Heart left ventricle (tissue), 13 donors: ENCODE measurements around the gene OR2H2.

ENCODE experiments used
- POLR2A ChIP-seq, 2 donors: fragments of 450-650 bp; IDR thresholded peaks; one replicate each; pipeline ENCODE4 v1.6.1; 2017; ENCODE audit warnings: antibody characterized with exemption in 2 of 2, mild to moderate bottlenecking in 2 of 2, moderate library complexity in 2 of 2
- TF ChIP-seq, protein P1 (sequence below), 12 donors: fragments of 200-600 bp; sonication (generic) in 4 of 12; IDR thresholded peaks; one replicate each; pipeline versions ENCODE4 v1.5.0 to v1.8.0; 2018 to 2022; ENCODE audit warnings: antibody characterized with exemption in 12 of 12, mild to moderate bottlenecking in 5 of 12
- donor health status: ischemic (EF 13 %, LVEDD 7.1; RV severe dilation, severe dysfunction).
- donor health status: DM: no; HTN: yes; CAD: no.
- donor health status: DM: no; HTN: no; CAD: no.
- donor health status: ischemic (EF 25% LVEDD 6.9; RV normal size, moderate dysfunction).
- donor health status: ischemic (EF 25% LVEDD 5.7; RV mildly dilated, moderate dysfunction).
- donor health status: ischemic (EF 35%, LVEDD 5.7; RV mildly dilated, moderate dysfunction).
- donor health status: nonischemic (EF 11% LVEDD 7.7; RV severe dilation, severe dysfunction).
- donor health status: DM: yes; HTN: yes; CAD: no.
- donor health status: PGD.
- donor health status: ischemic (EF 29% LVEDD 5.4; RV normal size, mild dysfunction).
- donor health status: nonischemic (EF 23%, LVEDD 6.1; RV moderate dilation, normal function).

DNA sequence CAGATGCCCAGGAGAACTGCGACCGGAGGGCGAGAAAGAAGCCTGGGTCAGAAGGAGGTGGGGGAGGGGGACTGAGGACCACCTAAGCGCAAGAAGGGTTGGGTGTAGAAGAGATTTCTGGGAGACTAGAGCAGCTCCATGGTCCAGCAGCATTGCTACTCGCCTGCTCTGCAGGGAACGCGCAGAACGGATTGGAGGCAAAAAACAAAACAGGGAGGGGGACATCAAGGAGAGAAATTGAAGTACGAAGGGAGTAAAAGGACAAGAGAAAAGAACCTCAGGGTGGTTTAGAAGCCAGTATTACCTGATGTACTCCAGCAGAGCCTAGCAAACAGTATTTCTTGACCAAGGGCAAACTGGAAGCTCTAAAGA lies 48.6 kb downstream of the OR2H2 start:
- TF ChIP-seq, protein P1, sequence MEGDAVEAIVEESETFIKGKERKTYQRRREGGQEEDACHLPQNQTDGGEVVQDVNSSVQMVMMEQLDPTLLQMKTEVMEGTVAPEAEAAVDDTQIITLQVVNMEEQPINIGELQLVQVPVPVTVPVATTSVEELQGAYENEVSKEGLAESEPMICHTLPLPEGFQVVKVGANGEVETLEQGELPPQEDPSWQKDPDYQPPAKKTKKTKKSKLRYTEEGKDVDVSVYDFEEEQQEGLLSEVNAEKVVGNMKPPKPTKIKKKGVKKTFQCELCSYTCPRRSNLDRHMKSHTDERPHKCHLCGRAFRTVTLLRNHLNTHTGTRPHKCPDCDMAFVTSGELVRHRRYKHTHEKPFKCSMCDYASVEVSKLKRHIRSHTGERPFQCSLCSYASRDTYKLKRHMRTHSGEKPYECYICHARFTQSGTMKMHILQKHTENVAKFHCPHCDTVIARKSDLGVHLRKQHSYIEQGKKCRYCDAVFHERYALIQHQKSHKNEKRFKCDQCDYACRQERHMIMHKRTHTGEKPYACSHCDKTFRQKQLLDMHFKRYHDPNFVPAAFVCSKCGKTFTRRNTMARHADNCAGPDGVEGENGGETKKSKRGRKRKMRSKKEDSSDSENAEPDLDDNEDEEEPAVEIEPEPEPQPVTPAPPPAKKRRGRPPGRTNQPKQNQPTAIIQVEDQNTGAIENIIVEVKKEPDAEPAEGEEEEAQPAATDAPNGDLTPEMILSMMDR (IDR thresholded peaks at IDR 0.05): no peak
- no peak for TF ChIP-seq POLR2A (IDR thresholded peaks at IDR 0.05)
